ENCODE results near the gene GCM1. TPM values are rescaled to one million over a fixed set of nuclear protein-coding genes. Genes with fewer than 3 reads are reported as not detected.

Gene GCM1
- polyA plus RNA-seq, 3 donors, result 0.08 TPM; not detected in 2

DNA sequence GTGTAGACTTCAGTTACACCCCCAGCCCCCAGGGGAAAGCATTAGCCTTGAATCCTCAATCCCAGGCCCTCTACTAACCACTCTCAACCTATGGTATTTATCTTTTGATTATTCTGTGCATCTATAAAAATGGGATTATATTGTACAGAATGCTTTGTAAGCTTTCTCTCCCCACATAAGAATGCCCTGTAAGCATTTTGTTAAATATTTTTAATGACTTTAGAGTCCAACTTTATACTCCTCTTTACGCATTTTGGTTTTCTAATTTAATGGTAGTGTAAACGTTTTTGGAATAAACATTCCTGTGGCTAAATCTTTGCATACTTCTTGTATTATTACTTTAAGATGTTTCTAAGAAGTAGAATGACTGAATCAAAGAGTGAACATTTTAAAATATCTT is 48.1 kb downstream of the GCM1 start:
- no peak overlapping the region for H3K27ac Mint-ChIP-seq
- Histone ChIP-seq H3K9me3 (replicated peaks in 1 of 2; ENCODE audit: control insufficient read depth in 1 of 2, insufficient read depth in 1 of 2, low read length in 2 of 2) (no peaks in the 10 kb centered on the region), H3K4me1 (ENCODE audit: control insufficient read depth in 1 of 2, insufficient read depth in 2 of 2, low read length in 2 of 2) (no peaks in the 10 kb centered on the region), H3K79me2 (ENCODE audit: insufficient read depth, low read length) (no peaks in the 10 kb centered on the region), H3K36me3 (replicated peaks in 1 of 2; ENCODE audit: control insufficient read depth in 1 of 2, insufficient read depth in 2 of 2, low read length in 2 of 2) (peaks cover 76 to 96% of the 10 kb centered on the region in 2 donors), H3K4me3 (replicated peaks in 1 of 3; ENCODE audit: low read depth in 2 of 3, low read length in 3 of 3) (no peak overlapping the region), H3K27ac (ENCODE audit: low read depth in 1 of 2, low read length in 2 of 2) (peak overlapping the region in 1 of 2 donors; percentile 35), H3K27me3 (ENCODE audit: control insufficient read depth in 2 of 2, insufficient read depth in 2 of 2, low read length in 2 of 2) (no peaks in the 10 kb centered on the region), H4K20me1 (ENCODE audit: insufficient read depth, low read length) (no peaks in the 10 kb centered on the region), H2AFZ (ENCODE audit: insufficient read depth, low read depth, low read length, poor library complexity, severe bottlenecking) (no peak overlapping the region), H3K9ac (ENCODE audit: insufficient read depth, low read length, poor library complexity, severe bottlenecking) (no peak overlapping the region), H3K4me2 (replicated peaks; ENCODE audit: extremely low read depth, low read length, poor library complexity, severe bottlenecking) (no peak overlapping the region)
- H3K4me1 Mint-ChIP-seq, result no peaks in the 10 kb centered on the region
- H3K4me3 Mint-ChIP-seq, result no peak overlapping the region
- TF ChIP-seq, protein P1, sequence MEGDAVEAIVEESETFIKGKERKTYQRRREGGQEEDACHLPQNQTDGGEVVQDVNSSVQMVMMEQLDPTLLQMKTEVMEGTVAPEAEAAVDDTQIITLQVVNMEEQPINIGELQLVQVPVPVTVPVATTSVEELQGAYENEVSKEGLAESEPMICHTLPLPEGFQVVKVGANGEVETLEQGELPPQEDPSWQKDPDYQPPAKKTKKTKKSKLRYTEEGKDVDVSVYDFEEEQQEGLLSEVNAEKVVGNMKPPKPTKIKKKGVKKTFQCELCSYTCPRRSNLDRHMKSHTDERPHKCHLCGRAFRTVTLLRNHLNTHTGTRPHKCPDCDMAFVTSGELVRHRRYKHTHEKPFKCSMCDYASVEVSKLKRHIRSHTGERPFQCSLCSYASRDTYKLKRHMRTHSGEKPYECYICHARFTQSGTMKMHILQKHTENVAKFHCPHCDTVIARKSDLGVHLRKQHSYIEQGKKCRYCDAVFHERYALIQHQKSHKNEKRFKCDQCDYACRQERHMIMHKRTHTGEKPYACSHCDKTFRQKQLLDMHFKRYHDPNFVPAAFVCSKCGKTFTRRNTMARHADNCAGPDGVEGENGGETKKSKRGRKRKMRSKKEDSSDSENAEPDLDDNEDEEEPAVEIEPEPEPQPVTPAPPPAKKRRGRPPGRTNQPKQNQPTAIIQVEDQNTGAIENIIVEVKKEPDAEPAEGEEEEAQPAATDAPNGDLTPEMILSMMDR (IDR thresholded peaks at IDR 0.05), result no peak
- no peak for DNase-seq
- H3K27me3 Mint-ChIP-seq (ENCODE audit: low read depth in 3 of 3), result no peaks in the 10 kb centered on the region
- intact Hi-C loops (cut with micrococcal nuclease), result no loop called here
- peaks cover 72 to 82% of the 10 kb centered on the region in 2 donors for H3K36me3 Mint-ChIP-seq
- no CpG with 5 or more reads among the region's 2 CpGs for WGBS (ENCODE audit: insufficient coverage)
- H3K9me3 Mint-ChIP-seq, result no peaks in the 10 kb centered on the region

- Histone ChIP-seq H3K4me3 (replicated peaks in 1 of 3; ENCODE audit: low read depth in 2 of 3, low read length in 3 of 3) (no peak overlapping the region), H2AFZ (ENCODE audit: insufficient read depth, low read depth, low read length, poor library complexity, severe bottlenecking) (no peak overlapping the region), H3K79me2 (ENCODE audit: insufficient read depth, low read length) (peaks cover 4% of the 10 kb centered on the region), H3K36me3 (replicated peaks in 1 of 2; ENCODE audit: control insufficient read depth in 1 of 2, insufficient read depth in 2 of 2, low read length in 2 of 2) (peaks cover 98 to 99% of the 10 kb centered on the region in 2 donors), H3K27ac (ENCODE audit: low read depth in 1 of 2, low read length in 2 of 2) (no peak overlapping the region), H3K27me3 (ENCODE audit: control insufficient read depth in 2 of 2, insufficient read depth in 2 of 2, low read length in 2 of 2) (no peaks in the 10 kb centered on the region), H3K9me3 (replicated peaks in 1 of 2; ENCODE audit: control insufficient read depth in 1 of 2, insufficient read depth in 1 of 2, low read length in 2 of 2) (no peaks in the 10 kb centered on the region), H3K4me1 (ENCODE audit: control insufficient read depth in 1 of 2, insufficient read depth in 2 of 2, low read length in 2 of 2) (no peaks in the 10 kb centered on the region), H3K4me2 (replicated peaks; ENCODE audit: extremely low read depth, low read length, poor library complexity, severe bottlenecking) (no peak overlapping the region), H4K20me1 (ENCODE audit: insufficient read depth, low read length) (peaks cover 7% of the 10 kb centered on the region), H3K9ac (ENCODE audit: insufficient read depth, low read length, poor library complexity, severe bottlenecking) (no peak overlapping the region)
- Mint-ChIP-seq H3K4me1 (no peaks in the 10 kb centered on the region), H3K9me3 (no peaks in the 10 kb centered on the region), H3K27me3 (ENCODE audit: low read depth in 3 of 3) (no peaks in the 10 kb centered on the region), H3K27ac (peak overlapping the region in 1 of 7 donors; percentile 57), H3K4me3 (no peak overlapping the region), H3K36me3 (peaks cover 87 to 98% of the 10 kb centered on the region in 2 donors)
- DNase-seq, result no peak
- WGBS (ENCODE audit: insufficient coverage), result no CpG with 5 or more reads among the region's 1 CpG
- TF ChIP-seq, protein P1 (IDR thresholded peaks at IDR 0.05), result no peak
- intact Hi-C loops (cut with micrococcal nuclease), result no loop called here
Measured at GRCh38 chr6:53095716-53096115, 52.9 kb downstream of the GCM1 start.
